HS-27A (cell line): ENCODE measurements around the gene ZBED6.
"Not testable (repeated sequence)": the region's sequence is repeated elsewhere in the genome, so short reads cannot be mapped to it uniquely, and the experiment has no call there.

Source experiments
- DNase-seq: peaks from one replicate; pipeline ENCODE4 v3.0.0-alpha.2; 2012; ENCODE audit warnings: low read depth, missing footprints

ZBED6 gene, protein sequence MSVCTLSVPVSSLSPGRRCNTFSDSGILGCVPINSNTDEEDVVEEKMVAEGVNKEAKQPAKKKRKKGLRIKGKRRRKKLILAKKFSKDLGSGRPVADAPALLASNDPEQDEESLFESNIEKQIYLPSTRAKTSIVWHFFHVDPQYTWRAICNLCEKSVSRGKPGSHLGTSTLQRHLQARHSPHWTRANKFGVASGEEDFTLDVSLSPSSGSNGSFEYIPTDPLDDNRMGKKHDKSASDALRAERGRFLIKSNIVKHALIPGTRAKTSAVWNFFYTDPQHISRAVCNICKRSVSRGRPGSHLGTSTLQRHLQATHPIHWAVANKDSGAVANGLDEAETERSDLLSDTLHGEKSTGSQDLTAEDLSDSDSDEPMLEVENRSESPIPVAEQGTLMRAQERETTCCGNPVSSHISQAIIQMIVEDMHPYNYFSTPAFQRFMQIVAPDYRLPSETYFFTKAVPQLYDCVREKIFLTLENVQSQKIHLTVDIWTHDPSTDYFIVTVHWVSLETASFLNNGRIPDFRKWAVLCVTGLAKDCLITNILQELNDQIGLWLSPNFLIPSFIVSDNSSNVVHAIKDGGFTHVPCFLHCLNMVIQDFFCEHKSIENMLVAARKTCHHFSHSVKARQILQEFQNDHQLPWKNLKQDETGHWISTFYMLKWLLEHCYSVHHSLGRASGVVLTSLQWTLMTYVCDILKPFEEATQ (N-terminal part only)

DNA sequence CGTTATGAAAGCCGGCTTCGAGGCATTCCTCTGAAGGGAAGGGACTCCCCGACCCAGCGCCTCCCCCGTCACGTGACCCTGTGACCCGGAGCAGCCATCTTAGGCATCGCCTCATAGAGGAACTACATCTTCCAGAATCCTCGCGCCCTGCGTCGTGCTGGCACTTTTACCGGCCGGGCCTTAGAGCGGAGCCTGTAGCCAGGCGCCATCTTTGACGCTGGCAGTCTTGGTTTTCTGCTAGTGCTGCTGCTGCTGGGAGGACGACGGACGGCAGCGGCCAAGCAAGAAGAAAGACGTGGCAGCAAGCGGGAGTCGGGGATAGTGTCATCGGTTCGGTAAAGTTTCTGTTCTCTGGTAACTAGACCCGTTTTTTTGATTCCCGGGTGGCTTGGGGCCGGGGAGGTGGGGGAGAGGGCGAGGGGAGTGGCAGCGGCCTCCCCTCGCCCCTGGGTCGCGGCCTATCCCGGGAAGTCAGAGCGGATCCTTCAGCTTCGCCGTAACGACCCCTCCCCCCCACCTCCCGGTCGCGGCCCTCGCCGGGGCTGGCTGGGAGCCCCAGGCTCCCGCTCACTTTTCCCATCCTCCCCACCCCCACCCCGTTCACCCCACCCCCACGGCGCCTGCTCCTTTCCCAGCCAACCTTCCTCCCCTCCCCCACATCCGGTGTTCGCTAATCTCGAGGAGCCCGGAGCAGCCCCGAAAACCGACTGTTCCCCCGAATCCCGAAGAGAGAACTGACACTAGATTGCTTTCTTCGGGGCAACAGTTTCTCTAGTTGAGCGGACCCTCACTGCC lies at the start of gene ZBED6, which contains the start of gene ZC3H11A:
ZBED6 (plus strand) TSS at position 183 of the 795 bp plus-strand sequence. CDS start 1,900 bp downstream, outside the sequence.
ZC3H11A (plus strand) TSS at position 183 of the 795 bp plus-strand sequence. CDS start 21,448 bp downstream, outside the sequence.
- peak; percentile 92 for DNase-seq

DNA sequence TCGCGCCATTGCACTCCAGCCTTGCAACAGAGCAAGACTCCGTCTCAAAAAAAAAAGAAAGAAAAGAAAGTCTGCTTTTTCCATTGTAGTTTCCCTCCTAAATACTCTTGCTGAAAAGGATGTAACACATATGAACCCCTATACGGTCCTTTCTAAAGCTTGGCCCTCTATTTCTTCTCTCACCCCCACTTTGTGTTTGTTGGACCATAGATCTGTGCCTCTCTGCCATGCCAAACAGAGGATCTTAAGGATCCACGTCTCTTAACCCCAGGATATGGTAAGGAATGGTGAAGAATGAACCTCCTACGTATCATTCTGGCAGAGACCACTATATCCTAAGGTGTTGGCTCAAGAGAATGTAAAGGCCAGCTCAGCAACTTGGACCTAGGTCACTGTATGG lies 49.1 kb upstream of the ZBED6 start:
- DNase-seq, result no peak

- DNase-seq, result peak; percentile 14
Measured at GRCh38 chr1:203751051-203751450, 44.4 kb upstream of the ZBED6 start.

DNA sequence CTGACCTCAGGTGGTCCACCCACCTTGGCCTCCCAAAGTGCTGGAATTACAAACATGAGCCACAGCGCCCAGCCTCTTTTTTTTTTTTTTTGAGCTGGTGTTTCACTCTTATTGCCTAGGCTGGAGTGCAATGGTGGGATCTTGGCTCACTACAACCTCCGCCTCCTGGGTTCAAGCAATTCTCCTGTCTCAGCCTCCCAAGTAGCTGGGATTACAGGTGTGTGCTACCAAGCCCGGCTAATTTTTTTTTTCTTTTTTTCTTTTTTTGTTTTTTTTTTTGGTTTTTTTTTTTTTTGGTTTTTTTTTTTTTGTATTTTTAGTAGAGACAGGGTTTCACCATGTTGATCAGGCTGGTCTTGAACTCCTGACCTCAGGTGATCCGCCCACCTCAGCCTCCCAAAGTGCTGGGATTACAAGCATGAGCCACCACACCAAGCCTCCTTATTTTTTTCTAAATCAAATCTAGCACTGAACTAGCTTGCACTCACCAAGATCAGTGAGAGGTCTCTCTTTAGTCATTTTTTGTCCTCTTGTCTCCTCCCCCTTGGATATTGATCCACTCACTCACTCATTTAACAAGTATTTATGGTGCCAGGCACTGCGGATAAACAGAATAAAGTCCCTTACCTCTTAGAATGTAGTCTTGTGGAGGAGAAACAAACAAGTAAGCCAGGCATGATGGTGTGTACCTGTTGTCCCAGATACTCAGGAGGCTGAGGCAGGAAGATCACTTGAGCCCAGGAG lies 43.6 kb upstream of the ZBED6 start:
- DNase-seq, result not testable (repeated sequence)

- no peak for DNase-seq
Measured at GRCh38 chr1:203754455-203754864, 41.0 kb upstream of the ZBED6 start.

GRCh38 chr1:203756036-203756435 lies 39.4 kb upstream of the ZBED6 start:
- no peak for DNase-seq

DNA sequence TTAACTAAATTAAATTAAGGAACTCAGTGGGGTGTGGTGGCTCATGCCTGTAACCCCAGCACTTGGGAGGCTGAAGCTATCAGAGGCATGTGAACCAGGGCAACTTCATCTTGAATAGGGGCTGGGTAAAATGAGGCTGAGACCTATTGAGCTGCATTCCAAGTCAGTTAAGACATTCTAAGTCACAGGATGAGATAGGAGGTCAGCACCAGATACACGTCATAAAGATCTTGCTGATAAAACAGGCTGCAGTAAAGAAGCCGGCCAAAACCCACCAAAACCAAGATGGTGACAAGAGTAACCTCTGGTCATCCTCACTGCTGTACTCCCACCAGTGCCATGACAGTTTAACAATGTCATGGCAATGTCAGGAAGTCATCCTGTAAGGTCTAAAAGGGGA lies 36.7 kb upstream of the ZBED6 start:
- not testable (repeated sequence) for DNase-seq

- DNase-seq, result no peak
Measured at GRCh38 chr1:203760506-203760905, 34.9 kb upstream of the ZBED6 start.

- DNase-seq, result not testable (repeated sequence)
Measured at GRCh38 chr1:203761958-203762357, 33.5 kb upstream of the ZBED6 start.

DNA sequence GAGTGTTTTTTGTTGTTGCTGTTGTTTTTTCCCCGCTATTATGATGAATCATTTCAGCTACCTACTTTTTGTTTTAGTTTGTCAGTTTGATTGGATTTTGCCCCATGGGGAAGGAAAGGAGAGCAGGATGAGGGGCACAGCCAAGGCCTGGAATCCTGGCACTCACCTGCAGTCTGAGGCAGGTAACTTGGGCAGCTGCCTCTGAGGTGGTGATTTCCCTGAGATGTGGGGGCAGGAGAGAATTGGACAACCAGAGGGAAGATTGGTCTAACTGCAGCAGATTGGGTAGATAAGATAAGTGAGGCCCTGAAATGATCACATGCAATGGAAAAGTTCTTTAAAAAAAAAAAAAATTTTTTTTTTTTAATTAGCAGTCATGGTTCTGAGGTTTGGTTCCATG lies 31.9 kb upstream of the ZBED6 start:
- no peak for DNase-seq

GRCh38 chr1:203764105-203765028 lies 31.1 kb upstream of the ZBED6 start:
- DNase-seq, result no peak

- DNase-seq, result no peak
Measured at GRCh38 chr1:203765029-203765837, 30.2 kb upstream of the ZBED6 start, which contains the start of gene LAX1. TSS of gene LAX1 (plus strand) at chr1:203765183. CDS start at chr1:203765566, 383 bp downstream.

DNA sequence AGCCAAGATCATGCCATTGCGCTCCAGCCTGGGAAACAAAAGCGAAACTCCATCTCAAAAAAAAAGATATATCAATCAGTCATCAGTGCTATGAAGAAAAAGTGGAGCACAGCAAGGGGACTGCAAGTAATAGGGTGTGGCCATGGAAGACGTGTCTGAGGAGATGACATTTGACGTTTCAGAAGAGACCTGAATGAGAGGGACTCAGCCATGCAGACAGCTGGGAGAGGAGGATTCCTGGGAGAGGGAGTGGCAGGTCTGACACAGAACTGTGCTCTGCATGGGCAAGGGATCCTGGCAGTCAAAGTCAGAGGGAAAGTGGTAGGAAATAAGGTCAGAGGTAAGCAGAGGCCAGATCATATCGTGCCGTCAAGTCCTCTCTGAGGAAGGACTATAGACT lies 27.2 kb upstream of the ZBED6 start:
- no peak for DNase-seq

GRCh38 chr1:203769505-203770343 lies 25.7 kb upstream of the ZBED6 start:
- DNase-seq, result no peak

DNA sequence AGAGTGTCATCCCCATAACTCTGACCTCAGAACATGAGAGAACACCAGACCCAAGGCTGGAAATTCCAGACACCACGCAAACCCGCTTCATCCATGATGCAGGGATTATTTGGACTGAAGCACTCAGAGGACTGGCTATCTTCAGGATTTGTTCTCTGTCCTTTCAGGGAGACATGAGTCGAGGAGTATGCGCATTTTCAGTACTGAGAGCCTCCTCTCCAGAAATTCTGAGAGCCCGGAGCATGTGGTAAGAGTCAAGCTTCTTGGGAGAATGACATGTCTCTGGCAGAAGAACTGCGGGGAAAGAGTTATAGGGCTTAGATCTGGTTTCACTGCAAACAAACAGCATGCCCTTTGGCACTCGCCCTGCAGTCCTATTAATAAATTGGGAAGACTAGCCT lies 23.5 kb upstream of the ZBED6 start:
- no peak for DNase-seq

GRCh38 chr1:203772836-203773235 lies 22.6 kb upstream of the ZBED6 start:
- no peak for DNase-seq

DNA sequence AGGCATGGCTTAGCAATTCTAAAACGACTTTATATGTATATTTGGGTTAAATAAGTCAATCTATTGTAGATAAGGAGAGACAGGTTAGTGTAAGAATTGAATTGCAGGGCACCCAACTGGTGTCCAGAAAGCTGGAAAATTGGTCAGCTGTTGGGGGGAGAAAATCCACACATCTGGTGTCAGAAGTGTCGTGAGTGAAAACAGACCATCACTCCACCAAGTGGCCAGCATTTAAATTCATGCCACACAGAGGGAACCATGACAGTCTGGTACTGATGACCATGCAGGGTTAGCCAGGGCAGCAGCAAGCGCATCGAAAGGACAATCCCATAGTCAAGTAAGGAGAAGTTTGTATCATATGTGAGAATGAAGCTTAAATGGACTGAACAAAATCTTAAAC lies 18.8 kb upstream of the ZBED6 start:
- DNase-seq, result no peak

GRCh38 chr1:203777596-203777995 lies 17.8 kb upstream of the ZBED6 start:
- no peak for DNase-seq

GRCh38 chr1:203778146-203778545 lies 17.3 kb upstream of the ZBED6 start:
- no peak for DNase-seq
